Activated T-cell treated with anti-CD3 and anti-CD28 coated beads, Interleukin-2, amount 50 U/mL, for 24 hours (primary cell): ENCODE data around the gene U2AF1.
"Not testable (repeated sequence)": the region's sequence is repeated elsewhere in the genome, so short reads cannot be mapped to it uniquely, and the experiment has no call there.

Experiments used
- DNase-seq: peaks from one replicate; pipeline ENCODE4 v3.0.0-alpha.2; 2020
- H3K27ac Mint-ChIP-seq: 2 replicates; pipeline ENCODE4 v1.8.0; 2020; ENCODE audit warnings: mild to moderate bottlenecking, mixed read lengths
- H3K27me3 Mint-ChIP-seq: 2 replicates; pipeline ENCODE4 v1.8.0; 2020; ENCODE audit warnings: mixed read lengths
- H3K36me3 Mint-ChIP-seq: 2 replicates; pipeline ENCODE4 v1.8.0; 2020; ENCODE audit warnings: low read depth, mixed read lengths
- H3K4me1 Mint-ChIP-seq: 2 replicates; pipeline ENCODE4 v1.8.0; 2020; ENCODE audit warnings: low read depth, mixed read lengths
- H3K4me3 Mint-ChIP-seq: 2 replicates; pipeline ENCODE4 v1.8.0; 2020; ENCODE audit warnings: mild to moderate bottlenecking, moderate library complexity, mixed read lengths
- H3K9me3 Mint-ChIP-seq: 2 replicates; pipeline ENCODE4 v1.8.0; 2020; ENCODE audit warnings: mixed read lengths

The U2AF1 gene

GRCh38 chr21:43101676-43102075 lies 5.7 kb downstream of the U2AF1 start:
- not testable (repeated sequence) for H3K27ac Mint-ChIP-seq, H3K27me3 Mint-ChIP-seq

GRCh38 chr21:43101000-43101399 lies 6.4 kb downstream of the U2AF1 start:
- H3K4me1 Mint-ChIP-seq, H3K36me3 Mint-ChIP-seq, H3K27me3 Mint-ChIP-seq, H3K27ac Mint-ChIP-seq, DNase-seq, H3K4me3 Mint-ChIP-seq, H3K9me3 Mint-ChIP-seq: not testable (repeated sequence)

More at GRCh38 chr21:43101676-43102075, 5.7 kb downstream of the U2AF1 start:
- H3K36me3 Mint-ChIP-seq, H3K9me3 Mint-ChIP-seq, DNase-seq, H3K4me1 Mint-ChIP-seq, H3K4me3 Mint-ChIP-seq: not testable (repeated sequence)

- H3K4me1 Mint-ChIP-seq, H3K27ac Mint-ChIP-seq, H3K9me3 Mint-ChIP-seq, H3K4me3 Mint-ChIP-seq, DNase-seq, H3K27me3 Mint-ChIP-seq, H3K36me3 Mint-ChIP-seq: not testable (repeated sequence)
These were observed 15.3 kb downstream of the U2AF1 start for GRCh38 chr21:43091979-43092614.

GRCh38 chr21:43090947-43091346 lies 16.4 kb downstream of the U2AF1 start:
- not testable (repeated sequence) for H3K4me1 Mint-ChIP-seq, H3K27me3 Mint-ChIP-seq, DNase-seq, H3K36me3 Mint-ChIP-seq, H3K27ac Mint-ChIP-seq, H3K9me3 Mint-ChIP-seq, H3K4me3 Mint-ChIP-seq

GRCh38 chr21:43089463-43089862 lies 17.9 kb downstream of the U2AF1 start:
- not testable (repeated sequence) for H3K36me3 Mint-ChIP-seq, H3K4me1 Mint-ChIP-seq, DNase-seq, H3K9me3 Mint-ChIP-seq, H3K4me3 Mint-ChIP-seq, H3K27ac Mint-ChIP-seq, H3K27me3 Mint-ChIP-seq

- H3K36me3 Mint-ChIP-seq, H3K27me3 Mint-ChIP-seq, DNase-seq, H3K4me3 Mint-ChIP-seq, H3K27ac Mint-ChIP-seq, H3K9me3 Mint-ChIP-seq, H3K4me1 Mint-ChIP-seq: not testable (repeated sequence)
These were observed 24.6 kb downstream of the U2AF1 start for GRCh38 chr21:43082587-43083300.

- H3K27me3 Mint-ChIP-seq, H3K27ac Mint-ChIP-seq, H3K4me1 Mint-ChIP-seq: not testable (repeated sequence)
These were observed 30.7 kb downstream of the U2AF1 start for GRCh38 chr21:43076643-43077042.

GRCh38 chr21:43076023-43076637 lies 31.2 kb downstream of the U2AF1 start:
- not testable (repeated sequence) for H3K27me3 Mint-ChIP-seq, H3K27ac Mint-ChIP-seq, H3K4me1 Mint-ChIP-seq, H3K9me3 Mint-ChIP-seq, DNase-seq, H3K36me3 Mint-ChIP-seq, H3K4me3 Mint-ChIP-seq

More at GRCh38 chr21:43076643-43077042, 30.7 kb downstream of the U2AF1 start:
- not testable (repeated sequence) for DNase-seq, H3K9me3 Mint-ChIP-seq, H3K4me3 Mint-ChIP-seq, H3K36me3 Mint-ChIP-seq

GRCh38 chr21:43075170-43076022 lies 32.0 kb downstream of the U2AF1 start, which contains the start of gene CBS:
Gene CBS, minus strand, starts transcription at chr21:43075835. Its CDS starts 3,642 bp downstream, at chr21:43072193.
- H3K27me3 Mint-ChIP-seq, H3K4me3 Mint-ChIP-seq, H3K4me1 Mint-ChIP-seq, H3K36me3 Mint-ChIP-seq, H3K27ac Mint-ChIP-seq, H3K9me3 Mint-ChIP-seq, DNase-seq: not testable (repeated sequence)

- H3K36me3 Mint-ChIP-seq: not testable (repeated sequence)
These were observed 32.8 kb downstream of the U2AF1 start for GRCh38 chr21:43074401-43075169.

GRCh38 chr21:43072742-43073141 lies 34.6 kb downstream of the U2AF1 start:
- H3K27me3 Mint-ChIP-seq, DNase-seq, H3K36me3 Mint-ChIP-seq, H3K4me1 Mint-ChIP-seq, H3K9me3 Mint-ChIP-seq, H3K4me3 Mint-ChIP-seq, H3K27ac Mint-ChIP-seq: not testable (repeated sequence)

More at GRCh38 chr21:43074401-43075169, 32.8 kb downstream of the U2AF1 start:
- not testable (repeated sequence) for H3K4me1 Mint-ChIP-seq, H3K9me3 Mint-ChIP-seq, DNase-seq, H3K4me3 Mint-ChIP-seq, H3K27ac Mint-ChIP-seq, H3K27me3 Mint-ChIP-seq

- not testable (repeated sequence) for H3K9me3 Mint-ChIP-seq, DNase-seq, H3K27ac Mint-ChIP-seq, H3K36me3 Mint-ChIP-seq, H3K27me3 Mint-ChIP-seq, H3K4me3 Mint-ChIP-seq, H3K4me1 Mint-ChIP-seq
These were observed 37.7 kb downstream of the U2AF1 start for GRCh38 chr21:43069682-43070081.

- not testable (repeated sequence) for H3K27me3 Mint-ChIP-seq, H3K27ac Mint-ChIP-seq, H3K36me3 Mint-ChIP-seq, H3K4me3 Mint-ChIP-seq, H3K9me3 Mint-ChIP-seq, H3K4me1 Mint-ChIP-seq, DNase-seq
These were observed 39.3 kb downstream of the U2AF1 start for GRCh38 chr21:43068065-43068464.

GRCh38 chr21:43066690-43067089 lies 40.7 kb downstream of the U2AF1 start:
- not testable (repeated sequence) for H3K36me3 Mint-ChIP-seq, H3K4me1 Mint-ChIP-seq, H3K9me3 Mint-ChIP-seq, H3K27ac Mint-ChIP-seq, H3K4me3 Mint-ChIP-seq, DNase-seq, H3K27me3 Mint-ChIP-seq
